Measurements from ENCODE around the gene SIL1.
"Not testable (repeated sequence)": the region's sequence is repeated elsewhere in the genome, so short reads cannot be mapped to it uniquely, and the experiment has no call there.

SIL1 gene

DNA sequence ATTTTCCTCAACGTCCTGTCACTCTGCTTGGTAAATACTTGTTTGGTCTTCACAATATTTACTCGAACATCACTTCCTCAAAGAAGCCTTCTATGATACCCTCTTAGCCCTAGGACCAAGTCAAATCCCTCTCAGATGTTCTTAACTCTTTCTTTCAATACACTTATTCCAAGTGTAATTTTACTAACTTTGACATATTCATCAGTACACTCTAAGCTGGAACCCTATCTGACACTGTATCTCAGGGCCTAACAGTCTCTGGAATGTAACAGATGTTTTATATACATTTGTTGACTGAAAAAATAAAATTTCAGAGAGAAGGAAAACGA lies 19.6 kb downstream of the SIL1 start:
- H3K27ac ChIP-seq, result no peak overlapping the region
- DNase-seq, result no peak
- H3K27me3 ChIP-seq (ENCODE audit: insufficient read depth, low read depth, severe bottlenecking), result no peaks in the 10 kb centered on the region
- no peak overlapping the region for H3K4me3 ChIP-seq (ENCODE audit: low read depth, low read length)
- TF ChIP-seq, protein P1, sequence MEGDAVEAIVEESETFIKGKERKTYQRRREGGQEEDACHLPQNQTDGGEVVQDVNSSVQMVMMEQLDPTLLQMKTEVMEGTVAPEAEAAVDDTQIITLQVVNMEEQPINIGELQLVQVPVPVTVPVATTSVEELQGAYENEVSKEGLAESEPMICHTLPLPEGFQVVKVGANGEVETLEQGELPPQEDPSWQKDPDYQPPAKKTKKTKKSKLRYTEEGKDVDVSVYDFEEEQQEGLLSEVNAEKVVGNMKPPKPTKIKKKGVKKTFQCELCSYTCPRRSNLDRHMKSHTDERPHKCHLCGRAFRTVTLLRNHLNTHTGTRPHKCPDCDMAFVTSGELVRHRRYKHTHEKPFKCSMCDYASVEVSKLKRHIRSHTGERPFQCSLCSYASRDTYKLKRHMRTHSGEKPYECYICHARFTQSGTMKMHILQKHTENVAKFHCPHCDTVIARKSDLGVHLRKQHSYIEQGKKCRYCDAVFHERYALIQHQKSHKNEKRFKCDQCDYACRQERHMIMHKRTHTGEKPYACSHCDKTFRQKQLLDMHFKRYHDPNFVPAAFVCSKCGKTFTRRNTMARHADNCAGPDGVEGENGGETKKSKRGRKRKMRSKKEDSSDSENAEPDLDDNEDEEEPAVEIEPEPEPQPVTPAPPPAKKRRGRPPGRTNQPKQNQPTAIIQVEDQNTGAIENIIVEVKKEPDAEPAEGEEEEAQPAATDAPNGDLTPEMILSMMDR (IDR thresholded peaks at IDR 0.05; ENCODE audit: low read depth, low read length), result no peak
- peaks cover 3% of the 10 kb centered on the region for H3K9me3 ChIP-seq (ENCODE audit: severe bottlenecking)
- H3K36me3 ChIP-seq, result no peaks in the 10 kb centered on the region

DNA sequence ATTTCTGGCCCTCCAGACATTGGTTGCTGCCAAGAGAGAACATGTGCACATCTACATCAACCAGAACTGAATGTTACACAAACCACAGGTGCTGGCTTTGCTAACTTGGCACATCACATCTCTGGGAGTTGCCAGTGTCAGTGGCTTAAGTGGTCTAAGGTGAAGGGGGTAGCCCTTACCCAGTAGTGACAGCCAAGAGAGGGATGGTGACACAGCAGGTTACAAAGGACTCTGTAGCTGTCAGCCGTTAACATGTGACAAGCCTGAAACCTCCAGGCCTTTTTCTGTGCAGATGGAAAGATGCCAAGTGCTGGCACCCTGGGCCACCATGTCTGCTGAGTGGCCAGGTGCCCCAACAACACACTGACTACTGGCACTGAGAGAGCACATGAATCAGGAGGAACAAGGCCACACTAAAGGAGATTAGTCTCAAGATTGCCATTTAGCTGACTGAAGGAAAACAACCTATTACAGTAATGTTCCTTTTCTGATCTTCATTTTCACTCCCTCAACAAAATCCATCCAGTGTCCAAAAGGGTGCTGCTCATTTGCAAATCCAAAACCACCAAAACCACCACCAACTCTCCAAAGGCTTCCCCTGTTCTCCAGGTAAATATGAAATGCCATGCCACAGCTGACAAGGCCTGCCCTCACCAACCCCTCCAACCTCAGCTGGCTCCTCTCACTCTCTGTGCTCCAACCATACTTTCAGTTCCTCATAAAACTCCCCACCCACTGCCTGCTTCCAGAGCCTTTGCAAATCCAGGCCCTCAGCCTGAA lies 20.2 kb downstream of the SIL1 start:
- DNase-seq, result no peak
- Histone ChIP-seq H3K9me3 (ENCODE audit: severe bottlenecking) (peaks cover 6% of the 10 kb centered on the region), H3K27me3 (ENCODE audit: insufficient read depth, low read depth, severe bottlenecking) (no peaks in the 10 kb centered on the region), H3K36me3 (no peaks in the 10 kb centered on the region), H3K27ac (no peak overlapping the region), H3K4me3 (ENCODE audit: low read depth, low read length) (no peak overlapping the region)
- TF ChIP-seq, protein P1 (IDR thresholded peaks at IDR 0.05; ENCODE audit: low read depth, low read length), result no peak

DNA sequence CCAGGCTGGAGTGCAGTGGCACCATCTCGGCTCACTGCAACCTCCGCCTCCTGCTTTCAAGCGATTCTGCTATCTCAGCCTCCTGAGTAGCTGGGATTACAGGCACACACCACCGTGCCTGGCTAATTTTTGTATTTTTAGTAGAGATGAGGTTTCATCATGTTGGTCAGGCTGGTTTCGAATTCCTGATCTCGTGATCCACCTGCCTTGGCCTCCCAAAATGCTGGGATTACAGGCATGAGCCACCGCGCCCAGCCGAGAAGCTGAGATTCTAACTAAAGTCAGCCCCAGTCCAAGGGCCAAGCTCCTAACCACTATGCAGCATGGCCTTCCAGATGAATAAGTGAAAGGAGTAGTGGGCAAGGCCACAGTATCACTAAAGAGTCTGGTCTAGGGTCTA lies 20.9 kb downstream of the SIL1 start:
- not testable (repeated sequence) for H3K27ac ChIP-seq; H3K4me3 ChIP-seq (ENCODE audit: low read depth, low read length); H3K36me3 ChIP-seq; DNase-seq; H3K27me3 ChIP-seq (ENCODE audit: insufficient read depth, low read depth, severe bottlenecking)
- H3K9me3 ChIP-seq (ENCODE audit: severe bottlenecking), result peaks cover 12% of the 10 kb centered on the region

DNA sequence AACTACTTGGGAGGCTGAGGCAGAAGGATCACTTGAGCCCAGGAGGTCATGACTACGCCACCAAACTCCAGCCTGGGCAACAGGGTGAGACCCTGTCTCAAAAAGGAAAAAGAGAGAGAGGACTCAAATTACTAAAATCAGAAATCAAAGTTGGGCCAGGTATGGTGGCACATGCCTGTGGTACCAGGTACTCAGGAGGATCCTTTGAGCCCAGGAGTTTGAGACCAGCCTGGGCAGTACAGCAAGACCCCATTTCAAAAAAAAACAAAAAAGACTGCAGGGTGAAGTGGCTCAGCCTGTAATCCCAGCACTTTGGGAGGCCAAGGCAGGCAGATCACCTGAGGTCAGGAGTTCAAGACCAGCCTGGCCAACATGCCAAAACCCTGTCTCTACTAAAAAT lies 23.8 kb downstream of the SIL1 start:
- not testable (repeated sequence) for DNase-seq; H3K27ac ChIP-seq; H3K27me3 ChIP-seq (ENCODE audit: insufficient read depth, low read depth, severe bottlenecking); H3K4me3 ChIP-seq (ENCODE audit: low read depth, low read length); H3K36me3 ChIP-seq
- H3K9me3 ChIP-seq (ENCODE audit: severe bottlenecking), result peaks cover 15% of the 10 kb centered on the region

DNA sequence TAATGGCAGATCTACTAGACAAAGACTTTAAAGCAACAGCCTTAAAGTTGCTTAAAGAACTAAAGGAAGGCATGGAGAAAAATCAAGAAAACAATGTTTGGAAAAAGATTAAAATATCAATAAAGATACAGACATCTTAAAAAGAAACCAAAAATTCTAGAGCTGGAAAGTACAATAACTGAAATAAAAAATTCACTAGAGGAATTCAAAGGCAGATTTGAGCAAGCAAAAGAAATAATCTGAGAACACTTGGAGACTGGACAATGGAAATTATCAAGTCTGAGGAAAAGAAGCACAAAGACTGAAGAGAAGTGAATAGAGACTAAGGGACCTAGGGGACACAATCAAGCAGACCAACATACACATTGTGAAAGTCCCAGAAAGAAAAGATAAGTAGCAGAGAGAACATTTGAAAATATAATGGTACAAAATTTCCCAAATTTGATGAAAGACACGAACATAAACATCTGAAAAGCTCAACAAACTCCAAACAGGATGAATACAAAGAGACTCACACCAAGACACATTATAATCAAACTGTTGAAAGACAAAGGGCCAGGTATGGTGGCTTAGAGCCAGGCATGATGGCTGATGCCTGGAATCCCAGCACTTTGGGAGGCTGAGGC lies 26.3 kb downstream of the SIL1 start:
- no peak for DNase-seq
- TF ChIP-seq, protein P1 (IDR thresholded peaks at IDR 0.05; ENCODE audit: low read depth, low read length), result no peak
- Histone ChIP-seq H3K36me3 (no peaks in the 10 kb centered on the region), H3K27me3 (ENCODE audit: insufficient read depth, low read depth, severe bottlenecking) (no peaks in the 10 kb centered on the region), H3K4me3 (ENCODE audit: low read depth, low read length) (no peak overlapping the region), H3K9me3 (ENCODE audit: severe bottlenecking) (peaks cover 15% of the 10 kb centered on the region), H3K27ac (no peak overlapping the region)

DNA sequence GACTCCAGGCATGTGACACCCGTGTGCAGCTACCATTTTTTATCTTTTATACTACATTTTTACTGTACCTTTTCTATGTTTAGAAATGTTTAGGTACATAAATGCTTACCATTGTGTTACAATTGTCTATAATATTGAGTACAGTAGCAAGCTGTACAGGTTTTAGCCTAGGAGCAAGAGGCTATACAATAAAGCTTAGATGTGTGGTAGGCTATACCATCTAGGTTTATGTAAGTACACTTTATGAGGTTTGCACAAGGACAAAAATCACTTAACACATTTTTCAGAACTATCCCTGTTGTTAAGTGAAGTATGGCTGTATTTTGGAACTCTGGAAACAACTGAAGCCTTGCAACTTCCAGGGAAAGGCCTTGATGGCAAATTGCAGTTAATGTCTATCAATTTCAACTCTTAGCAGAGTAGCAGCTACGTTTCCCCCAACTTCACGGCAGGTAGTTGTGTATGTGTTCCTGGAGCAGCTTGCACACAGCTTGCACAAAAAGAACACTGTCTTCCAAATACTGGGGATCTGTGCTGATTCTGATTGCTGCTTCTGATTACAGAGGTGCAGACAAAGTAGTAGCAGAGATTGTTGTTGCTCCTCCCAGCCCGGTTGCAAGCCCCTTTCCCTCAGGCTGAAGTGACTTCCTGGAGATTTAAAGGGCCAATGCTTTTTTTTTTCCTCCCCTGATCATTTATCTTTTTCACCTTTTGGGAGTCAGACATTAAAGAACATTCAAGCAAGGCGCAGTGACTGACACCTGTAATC lies 30.0 kb downstream of the SIL1 start:
- TF ChIP-seq, protein P1 (IDR thresholded peaks at IDR 0.05; ENCODE audit: low read depth, low read length), result no peak
- no peaks in the 10 kb centered on the region for H3K36me3 ChIP-seq
- H3K9me3 ChIP-seq (ENCODE audit: severe bottlenecking), result peaks cover 9% of the 10 kb centered on the region
- no peak overlapping the region for H3K4me3 ChIP-seq (ENCODE audit: low read depth, low read length)
- H3K27me3 ChIP-seq (ENCODE audit: insufficient read depth, low read depth, severe bottlenecking), result no peaks in the 10 kb centered on the region
- DNase-seq, result no peak
- no peak overlapping the region for H3K27ac ChIP-seq
